Activated CD8-positive, alpha-beta memory T cell treated with anti-CD3 and anti-CD28 coated beads for 24 hours (primary cell): Measurements from ENCODE around the gene ZNF43.
"Not testable (repeated sequence)": the region's sequence is repeated elsewhere in the genome, so short reads cannot be mapped to it uniquely, and the experiment has no call there.

Experiments used
- DNase-seq: peaks from one replicate; pipeline ENCODE4 v3.0.0-alpha.2; 2020

The ZNF43 gene

DNA sequence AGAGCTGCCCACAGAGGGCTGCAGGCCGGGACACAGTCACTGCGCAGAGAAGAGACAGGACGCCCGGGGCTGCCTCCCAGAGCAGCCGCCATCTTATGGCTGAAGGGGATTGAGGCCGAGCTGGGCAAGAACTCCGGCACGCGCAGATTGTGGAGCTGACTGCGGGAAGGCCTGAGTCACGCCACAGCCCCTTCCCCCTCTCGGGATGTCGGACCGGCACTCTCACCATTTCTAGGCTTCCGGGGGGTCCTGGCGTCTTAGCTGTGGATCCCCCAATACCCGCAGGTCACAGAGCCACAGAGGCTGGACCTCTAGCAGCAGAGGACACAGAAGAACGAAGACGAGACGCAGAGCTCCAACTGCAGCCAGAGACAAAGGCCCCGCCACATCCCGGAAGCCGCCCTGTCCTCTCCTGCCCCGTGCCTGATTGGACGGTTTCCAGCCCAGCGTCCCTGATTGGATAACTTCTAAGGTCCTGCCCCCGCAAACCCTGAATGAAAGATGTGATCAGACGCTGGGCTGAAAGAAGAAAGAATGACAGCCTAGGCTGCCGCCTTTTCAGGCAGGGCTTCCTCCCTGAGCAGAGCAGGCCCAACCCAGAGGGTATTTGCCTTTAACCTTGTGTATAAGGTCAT is at the start of gene ZNF43:
Gene ZNF43 (minus strand): TSS at position 373 of the 635 bp plus-strand sequence. CDS start 144 bp downstream, at position 229.
- peak; percentile 94 for DNase-seq

- DNase-seq = not testable (repeated sequence)
These were observed 49.5 kb upstream of the ZNF43 start for GRCh38 chr19:21885516-21885915.

GRCh38 chr19:21884786-21885185 is 48.8 kb upstream of the ZNF43 start:
- not testable (repeated sequence) for DNase-seq

DNA sequence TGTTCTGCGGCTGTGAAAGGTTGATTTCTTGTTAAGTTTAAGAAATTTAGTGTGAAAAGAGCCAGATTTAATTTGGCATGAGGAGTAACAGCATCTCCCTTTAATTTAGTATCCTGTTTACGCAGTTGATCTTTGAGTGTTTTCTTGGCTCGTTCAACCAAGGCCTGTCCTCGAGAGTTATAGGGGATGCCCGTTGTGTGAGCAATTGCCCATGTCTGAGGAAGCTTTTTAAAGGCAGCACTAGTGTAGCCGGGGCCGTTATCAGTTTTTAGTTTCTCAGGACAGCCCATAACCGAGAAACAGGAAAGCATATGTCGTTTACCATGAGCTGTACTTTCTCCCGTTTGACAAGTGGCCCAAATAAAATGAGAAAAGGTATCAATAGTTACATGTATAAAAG is 47.5 kb upstream of the ZNF43 start:
- no peak for DNase-seq

DNA sequence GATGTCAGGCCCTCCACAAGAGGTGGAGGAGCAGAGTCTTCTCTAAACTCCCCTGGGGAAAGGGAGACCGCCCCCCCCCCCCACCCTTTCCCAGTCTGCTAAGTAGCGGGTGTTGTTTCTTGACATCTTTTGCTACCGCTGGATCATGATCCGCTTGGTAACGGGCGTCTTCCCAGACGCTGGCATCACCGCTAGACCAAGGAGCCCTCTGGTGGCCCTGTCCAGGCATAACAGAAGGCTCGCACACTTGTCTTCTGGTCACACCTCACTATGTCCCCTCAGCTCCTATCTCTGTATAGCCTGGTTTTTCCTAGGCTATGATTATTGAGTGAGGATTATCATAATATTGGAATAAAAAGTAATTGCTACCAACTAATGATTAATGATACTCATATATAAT is 44.8 kb upstream of the ZNF43 start:
- peak; percentile 65 for DNase-seq

DNA sequence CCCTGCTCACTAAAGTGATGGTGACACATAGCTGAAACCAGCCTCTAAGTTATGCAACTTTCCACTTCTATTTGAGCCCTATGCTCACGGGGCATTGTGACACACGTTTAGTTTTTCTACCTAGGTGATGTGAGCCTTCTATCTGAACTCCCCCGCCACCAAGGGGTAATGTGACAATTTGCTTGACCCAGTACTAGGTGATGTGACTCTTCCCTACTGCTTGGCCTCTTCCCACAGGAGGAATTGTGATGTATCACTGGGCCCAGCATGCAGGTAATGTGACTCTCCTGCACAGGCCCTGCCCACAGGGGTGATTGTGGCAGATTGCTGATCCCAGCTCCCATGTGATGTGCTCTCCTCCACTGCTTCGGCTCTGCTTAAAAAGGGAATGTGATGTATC is 42.7 kb upstream of the ZNF43 start:
- no peak for DNase-seq

DNA sequence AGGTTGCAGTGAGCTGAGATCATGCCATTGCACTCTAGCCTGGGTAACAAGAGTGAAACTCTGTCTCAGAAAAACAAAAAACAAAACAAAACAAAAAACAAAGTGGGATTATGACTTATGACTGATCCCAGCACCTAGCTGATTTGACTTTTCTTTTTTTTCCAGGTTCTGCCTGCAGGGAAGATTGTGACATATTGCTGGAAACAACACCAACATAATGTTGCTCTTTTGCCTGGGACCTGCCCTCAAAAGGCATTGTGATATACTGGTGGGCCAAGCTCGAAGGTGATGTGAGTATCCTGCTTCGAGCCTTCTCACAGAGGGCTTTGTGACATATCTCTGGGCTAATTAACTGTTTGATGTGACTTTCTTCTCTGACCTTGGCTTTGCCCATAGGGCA is 42.0 kb upstream of the ZNF43 start:
- DNase-seq = no peak

DNA sequence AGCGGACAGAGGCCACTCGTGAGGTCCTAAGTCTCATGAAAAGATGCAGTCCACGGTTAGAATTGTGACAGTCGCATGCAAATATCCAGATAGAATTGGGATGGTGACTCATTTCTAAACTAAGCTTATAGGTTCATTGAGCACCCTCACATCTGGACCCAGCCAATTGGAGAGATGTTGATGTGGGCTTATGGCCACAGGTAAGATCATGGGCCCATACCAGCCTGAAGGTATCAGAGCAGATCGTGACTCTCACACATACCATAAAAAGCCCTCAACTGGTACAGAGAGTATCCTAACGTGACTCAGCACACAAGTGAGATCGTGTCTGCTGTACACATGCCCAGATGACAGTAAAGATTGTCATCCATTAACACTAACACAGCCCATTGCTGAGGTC is 40.6 kb upstream of the ZNF43 start:
- DNase-seq = not testable (repeated sequence)

DNA sequence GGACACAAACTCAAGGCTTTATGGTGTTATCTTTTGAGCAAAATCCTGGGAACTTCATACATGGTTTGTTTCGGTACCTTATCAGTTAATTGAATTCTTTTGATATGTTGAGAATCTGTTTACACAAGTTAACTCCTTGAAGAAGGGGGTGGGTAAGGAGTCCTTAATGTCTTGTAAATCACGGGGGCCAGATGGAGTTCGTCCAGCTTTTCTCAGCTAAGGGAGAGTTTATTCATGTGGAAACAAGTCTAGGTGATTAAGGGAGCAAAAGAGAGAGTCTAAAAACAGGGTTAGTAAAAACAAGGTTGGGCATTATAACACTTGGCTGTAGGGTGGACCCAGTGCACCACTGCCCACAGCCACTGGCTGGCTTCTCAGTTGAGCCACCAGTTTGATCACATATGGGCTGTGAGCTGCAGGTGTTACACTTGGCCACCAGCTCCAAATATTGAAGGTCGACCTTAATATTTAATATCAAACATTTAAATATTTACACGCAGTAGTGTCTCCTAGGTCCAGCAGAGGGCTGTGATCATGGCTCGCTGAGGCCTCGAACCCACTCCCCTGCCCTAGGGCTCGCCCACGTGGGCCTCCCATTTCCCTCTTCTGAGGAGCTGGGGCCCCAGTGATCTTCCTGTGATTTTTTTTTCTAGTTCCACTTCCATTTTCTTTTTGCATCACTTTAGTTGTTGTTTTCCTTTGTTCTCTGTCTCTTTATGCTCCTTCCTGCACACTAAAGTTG is 21.0 kb upstream of the ZNF43 start:
- no peak for DNase-seq

DNA sequence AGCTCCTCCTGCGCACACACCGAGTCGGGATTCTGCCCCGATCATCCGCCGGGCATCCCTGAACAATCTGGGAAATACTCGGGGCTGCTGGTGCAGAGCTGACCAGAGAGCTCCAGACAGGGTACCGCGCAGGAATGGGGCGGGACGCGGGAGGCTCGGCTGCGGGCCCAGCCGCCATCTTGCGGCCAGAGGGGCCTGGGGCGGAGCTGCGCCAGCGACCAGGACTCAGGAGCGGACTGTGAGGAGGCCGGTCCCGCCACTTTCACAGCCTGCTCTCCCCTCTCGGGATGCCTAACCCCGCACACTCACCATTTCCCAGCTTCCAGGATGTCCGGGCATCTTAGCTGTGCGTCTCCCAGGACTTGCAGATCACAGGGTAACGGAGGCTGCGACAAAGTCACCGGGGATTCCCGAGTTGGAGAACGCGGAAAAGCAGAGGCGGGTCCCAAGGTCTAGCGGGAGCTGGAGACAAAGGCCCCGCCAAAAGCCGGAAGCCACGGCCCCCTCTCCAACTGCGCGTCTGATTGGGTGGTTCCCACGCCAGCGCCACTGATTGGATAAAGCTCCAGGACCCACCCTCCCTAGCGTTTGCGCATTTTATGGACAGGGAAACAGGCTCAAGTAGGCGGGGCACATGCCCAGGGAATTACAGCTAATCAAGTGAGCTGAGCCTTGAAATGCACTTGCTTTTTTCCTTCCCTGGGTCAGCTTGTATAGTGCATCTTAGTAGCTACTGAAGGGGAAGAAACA is 15.8 kb upstream of the ZNF43 start:
- DNase-seq = peak; percentile 94

- no peak for DNase-seq
These were observed 14.8 kb upstream of the ZNF43 start for GRCh38 chr19:21850656-21851255.

DNA sequence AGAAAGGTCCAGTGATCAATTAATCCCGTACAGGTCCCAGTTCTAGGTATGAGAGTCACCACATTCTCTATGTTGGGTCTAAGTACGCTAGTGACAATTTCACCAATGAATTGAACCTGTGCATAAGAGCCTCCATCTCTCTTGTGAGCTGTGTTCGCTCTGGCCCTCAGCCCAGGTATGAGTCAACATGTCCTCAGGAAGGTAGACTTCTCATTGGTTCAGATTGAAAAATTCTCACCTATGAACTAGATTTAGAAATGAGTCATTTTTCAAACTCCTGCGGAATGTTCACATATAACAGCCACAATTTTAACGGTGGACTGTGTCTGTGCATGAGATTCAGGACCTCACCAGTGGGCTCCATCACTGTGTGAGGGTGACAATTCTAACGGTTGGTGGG is 12.7 kb upstream of the ZNF43 start:
- no peak for DNase-seq

- no peak for DNase-seq
These were observed 7.1 kb upstream of the ZNF43 start for GRCh38 chr19:21843081-21843480.

GRCh38 chr19:21841488-21842097 is 5.6 kb upstream of the ZNF43 start:
- no peak for DNase-seq

GRCh38 chr19:21841081-21841480 is 5.1 kb upstream of the ZNF43 start:
- no peak for DNase-seq

- no peak for DNase-seq
These were observed 4.0 kb upstream of the ZNF43 start for GRCh38 chr19:21839976-21840375.

- DNase-seq = no peak
These were observed 2.7 kb upstream of the ZNF43 start for GRCh38 chr19:21838646-21839045.

- no peak for DNase-seq
These were observed 563 bp downstream of the ZNF43 start for GRCh38 chr19:21835429-21835809.

GRCh38 chr19:21833733-21834132 is 2.2 kb downstream of the ZNF43 start:
- no peak for DNase-seq

DNA sequence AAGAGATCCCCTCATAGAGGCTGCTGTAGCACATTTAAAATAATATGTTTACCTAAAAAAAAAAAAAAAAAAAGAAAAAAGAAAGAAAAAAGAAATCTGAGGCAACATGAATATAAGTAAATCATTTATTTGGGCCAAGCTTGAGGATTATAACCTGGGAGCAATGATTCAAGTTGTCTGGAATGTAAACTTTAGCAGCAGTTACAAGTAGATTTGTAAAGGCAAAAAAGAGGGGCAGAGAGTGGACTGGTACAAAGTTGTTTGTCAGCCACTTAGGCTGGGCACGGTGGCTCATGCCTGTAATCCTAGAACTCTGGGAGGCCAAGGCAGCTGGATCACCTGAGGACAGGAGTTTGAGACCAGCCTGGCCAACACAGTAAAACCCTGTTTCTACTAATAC is 11.3 kb downstream of the ZNF43 start:
- no peak for DNase-seq

- no peak for DNase-seq
These were observed 12.8 kb downstream of the ZNF43 start for GRCh38 chr19:21823224-21823623.

- no peak for DNase-seq
These were observed 23.5 kb downstream of the ZNF43 start for GRCh38 chr19:21812448-21812847.

GRCh38 chr19:21808400-21809000 is 27.5 kb downstream of the ZNF43 start:
- not testable (repeated sequence) for DNase-seq
